NK-92 (cell line): ENCODE data around the gene DSCAML1.

ENCODE experiments used
- DNase-seq: peaks from one replicate; lab custom pipeline; 2025; ENCODE audit not compliant: unreplicated experiment; lab: John Stamatoyannopoulos, UW

DSCAML1 gene

DNA sequence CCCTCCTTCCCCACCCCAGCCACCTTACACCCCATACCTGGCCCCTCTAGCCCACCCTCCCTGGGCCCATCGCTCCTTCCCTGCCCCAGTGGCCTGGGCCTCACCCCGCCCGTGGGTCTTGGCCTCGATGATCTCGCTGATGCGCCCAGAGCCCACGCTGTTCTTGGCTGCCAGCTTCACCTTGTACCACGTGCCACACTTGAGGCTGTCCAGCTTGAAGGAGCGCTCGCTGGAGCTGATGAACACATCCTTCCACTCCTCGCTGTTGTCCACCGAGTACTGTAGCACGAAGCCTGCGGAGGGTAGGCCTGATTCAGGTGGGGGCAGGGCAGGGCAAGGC lies 359.3 kb downstream of the DSCAML1 start:
- DNase-seq = no peak

DNA sequence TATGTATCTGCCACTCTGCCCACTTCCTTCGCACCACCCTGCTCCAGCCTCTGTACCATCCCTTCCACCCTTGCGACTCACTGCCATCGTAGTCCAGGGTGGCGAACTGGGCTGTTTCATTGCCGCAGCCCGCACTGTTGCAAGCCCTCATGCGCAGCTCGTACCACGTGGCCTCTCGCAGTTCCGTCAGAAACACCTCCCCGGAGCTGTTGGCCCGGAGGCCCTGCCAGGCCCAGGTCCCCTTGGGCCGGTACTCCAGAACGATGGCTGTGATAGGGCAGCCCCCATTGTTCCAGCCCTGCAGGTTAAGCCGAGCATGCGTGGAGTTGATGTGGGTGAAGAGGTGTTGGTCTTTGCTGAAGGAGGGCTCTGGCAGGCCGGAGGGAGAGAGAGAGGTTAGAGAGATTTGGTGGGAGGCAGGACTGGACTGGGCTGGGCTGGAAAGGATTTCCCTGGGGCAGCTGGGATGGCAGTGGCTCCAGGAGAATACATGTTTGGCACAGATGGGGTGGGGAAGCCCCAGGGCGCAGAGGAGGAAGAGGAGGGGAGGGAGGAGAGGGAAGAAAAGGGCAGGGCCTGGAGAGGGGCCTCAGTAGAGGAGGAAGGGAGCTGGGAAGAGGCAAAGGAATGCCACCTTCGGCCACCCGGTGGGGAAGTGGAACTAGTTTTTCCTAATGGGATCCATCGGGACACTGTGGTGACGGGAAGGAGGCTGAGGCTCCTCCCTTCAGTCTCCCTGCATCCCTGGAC lies 359.8 kb downstream of the DSCAML1 start:
- no peak for DNase-seq

DNA sequence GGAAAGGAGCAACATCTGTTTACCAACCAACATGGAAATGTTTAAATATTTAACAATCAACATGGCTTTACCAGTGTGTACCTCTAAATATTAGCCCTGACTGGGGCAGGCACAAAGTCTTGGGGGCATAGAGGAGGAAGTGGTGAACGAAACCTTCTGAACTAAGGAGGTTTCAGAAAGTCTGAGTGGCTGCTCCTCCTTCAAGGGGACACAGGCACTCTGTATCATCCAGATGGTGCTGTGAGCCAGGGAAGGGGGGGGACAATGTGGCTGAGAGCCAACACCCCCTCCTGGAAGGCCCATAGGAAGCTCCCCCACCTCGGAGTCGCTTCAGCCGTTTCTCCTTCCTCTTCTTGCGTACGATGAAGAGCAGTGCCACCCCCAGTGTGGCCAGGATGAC lies 361.7 kb downstream of the DSCAML1 start:
- no peak for DNase-seq

DNA sequence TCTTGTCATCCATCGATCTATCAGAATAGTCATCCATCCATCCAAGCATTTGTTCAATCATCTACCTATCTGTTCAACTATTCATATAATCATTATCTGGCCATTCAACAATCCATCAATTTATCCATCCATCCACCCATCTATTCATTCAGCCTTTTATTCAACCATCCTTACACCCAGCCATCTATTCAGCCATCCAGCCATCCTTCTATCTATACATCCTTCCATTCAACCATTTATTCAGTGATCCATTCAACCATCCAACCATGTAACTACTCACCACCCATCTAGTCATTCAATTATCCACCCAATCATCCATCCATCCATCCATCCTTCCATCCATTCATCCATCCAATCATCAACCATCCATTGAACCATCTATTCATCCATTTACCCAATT lies 362.5 kb downstream of the DSCAML1 start:
- no peak for DNase-seq

DNA sequence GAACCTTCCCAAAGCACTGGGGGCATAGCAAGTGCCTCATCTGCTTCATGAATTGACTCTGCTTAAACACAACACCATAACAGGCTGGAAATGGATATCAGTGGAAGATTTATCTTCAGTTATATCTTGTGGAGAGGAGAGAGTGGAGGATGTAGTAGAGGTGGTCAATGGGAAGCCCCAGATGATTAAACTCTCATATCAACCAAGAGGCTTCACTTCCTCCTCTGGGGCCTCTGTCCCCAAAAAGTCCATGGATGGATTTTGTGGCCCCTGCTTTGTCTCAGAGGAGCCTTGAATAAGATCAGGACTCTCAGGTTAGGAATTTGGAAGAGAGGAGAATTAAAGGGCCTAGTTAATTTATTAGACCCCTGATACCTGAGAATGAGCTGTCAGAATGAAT lies 363.3 kb downstream of the DSCAML1 start:
- no peak for DNase-seq

DNA sequence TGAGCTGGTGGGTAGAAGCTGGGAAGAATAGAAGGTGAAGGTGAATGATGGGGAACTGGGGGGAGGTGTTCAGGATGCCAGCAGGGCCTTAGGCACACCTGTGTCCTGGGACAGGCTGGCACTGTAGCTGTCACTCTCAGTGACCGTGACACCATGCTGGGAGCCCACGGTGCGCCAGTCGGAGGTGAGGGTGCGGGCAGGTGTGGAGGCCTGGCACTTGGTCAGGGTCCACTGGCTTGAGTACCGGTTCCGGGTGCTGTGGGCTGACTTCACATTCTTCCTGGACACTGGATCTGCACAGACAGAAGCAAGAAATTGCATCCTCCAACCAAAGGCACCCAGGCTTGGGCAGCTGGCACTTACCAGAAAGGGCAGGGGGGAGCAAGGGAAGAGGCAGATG lies 365.6 kb downstream of the DSCAML1 start:
- DNase-seq = no peak

DNA sequence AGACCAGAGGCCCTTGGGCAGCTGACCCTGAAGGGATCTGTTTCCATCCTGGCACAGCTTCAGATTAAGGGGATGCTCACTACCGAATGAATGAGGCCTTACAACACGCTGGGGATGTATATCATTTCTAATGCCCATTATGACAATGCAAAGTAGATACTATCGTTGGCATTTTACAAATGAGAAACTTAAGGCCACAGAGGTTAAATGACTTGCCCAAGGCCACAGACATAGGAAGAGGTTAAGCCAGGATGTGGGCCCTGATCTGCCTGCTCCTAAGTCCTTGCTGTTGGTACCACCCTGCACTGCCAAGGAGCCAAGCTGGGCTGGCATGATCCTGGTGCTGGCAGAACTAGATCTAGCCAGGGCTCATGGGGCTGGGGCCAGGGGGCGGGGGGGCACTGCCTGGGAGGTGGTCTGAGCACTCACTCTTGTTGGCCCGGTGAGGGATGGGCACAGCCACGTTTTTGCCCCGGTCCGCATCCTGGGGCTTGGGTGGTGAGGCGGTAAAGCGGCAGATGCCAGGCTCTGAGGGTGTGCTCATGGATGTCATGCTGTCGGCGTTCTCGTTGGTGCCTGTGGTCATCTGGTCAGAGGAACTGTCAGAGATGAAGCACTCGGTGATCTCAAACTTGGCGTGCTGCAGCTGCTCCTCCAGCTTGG lies 366.6 kb downstream of the DSCAML1 start:
- no peak for DNase-seq

DNA sequence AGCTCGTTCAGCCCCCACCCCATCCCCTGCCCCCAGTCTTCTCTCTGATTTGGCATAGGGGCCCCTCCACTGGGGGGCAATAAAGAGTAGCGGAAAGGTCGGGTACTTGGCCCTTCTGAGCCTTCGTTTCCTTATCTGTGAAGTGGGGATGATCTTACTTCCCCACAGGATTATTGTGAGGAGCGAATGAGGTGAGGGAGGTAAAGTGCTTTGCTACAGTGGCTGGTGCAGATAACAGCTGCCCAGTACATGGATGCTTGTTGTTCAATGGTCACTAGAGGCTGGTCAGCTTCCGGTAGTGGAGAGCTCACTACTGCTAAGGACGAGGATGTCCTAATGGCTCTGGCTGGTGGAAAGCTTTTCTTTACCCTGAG lies 368.2 kb downstream of the DSCAML1 start:
- no peak for DNase-seq

DNA sequence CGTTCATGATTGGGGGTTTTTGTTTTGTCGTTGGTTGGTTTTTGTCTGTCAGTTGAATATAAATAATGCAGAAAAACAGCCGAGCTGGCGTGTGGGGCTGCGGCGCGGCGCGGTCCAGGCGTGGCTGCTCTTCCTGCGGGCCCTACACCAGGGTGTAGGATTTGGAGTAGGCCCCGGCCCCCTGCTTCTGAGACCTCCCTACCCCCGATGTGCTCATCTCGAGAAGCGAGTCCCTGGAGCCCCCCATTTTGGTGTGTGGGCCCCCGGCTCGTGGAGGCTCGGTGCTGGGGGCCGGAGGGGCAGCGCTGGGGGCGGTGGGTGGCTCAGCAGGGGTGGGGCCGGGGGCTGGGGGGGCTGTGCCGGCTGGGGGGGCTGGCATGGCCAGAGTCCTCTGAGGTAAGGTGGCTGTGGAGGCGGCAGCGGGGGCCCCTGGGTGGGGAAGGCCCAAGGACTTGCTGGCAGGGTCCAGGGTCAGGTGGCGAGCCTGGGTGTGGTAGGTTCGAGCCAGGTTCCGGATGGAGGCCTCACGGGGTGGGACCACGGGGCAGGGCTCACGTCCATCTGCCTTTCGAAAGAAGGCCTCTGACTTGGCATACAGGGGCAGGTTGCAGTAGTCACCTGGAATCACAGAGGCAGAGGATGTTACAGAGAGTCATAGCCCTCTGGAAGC lies 368.7 kb downstream of the DSCAML1 start:
- no peak for DNase-seq

DNA sequence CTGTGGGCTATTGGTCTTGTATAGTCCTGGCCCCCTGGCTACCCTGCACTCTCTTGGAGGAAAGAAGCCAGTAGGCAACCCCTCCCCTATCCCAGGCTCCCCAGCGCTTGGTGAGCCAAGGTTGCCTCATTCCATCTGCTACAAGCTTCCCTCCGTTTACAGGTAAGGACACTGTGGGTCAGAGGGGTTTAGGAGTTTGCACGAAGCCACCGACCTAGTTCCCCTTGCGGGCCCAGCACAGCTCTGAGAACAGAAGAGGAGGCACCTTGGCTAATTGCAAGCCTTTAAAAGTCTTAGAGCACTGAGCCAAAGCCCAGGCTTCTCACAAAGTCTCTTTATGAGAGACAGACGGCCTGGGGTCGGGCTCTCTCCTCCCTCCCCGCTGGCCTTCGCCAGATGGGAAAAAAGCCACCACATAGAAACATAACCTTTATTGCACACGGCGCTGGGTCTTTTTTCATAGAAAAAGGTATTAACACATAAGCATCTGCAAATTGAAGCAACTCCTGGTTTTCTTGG lies 369.6 kb downstream of the DSCAML1 start:
- DNase-seq = no peak

DNA sequence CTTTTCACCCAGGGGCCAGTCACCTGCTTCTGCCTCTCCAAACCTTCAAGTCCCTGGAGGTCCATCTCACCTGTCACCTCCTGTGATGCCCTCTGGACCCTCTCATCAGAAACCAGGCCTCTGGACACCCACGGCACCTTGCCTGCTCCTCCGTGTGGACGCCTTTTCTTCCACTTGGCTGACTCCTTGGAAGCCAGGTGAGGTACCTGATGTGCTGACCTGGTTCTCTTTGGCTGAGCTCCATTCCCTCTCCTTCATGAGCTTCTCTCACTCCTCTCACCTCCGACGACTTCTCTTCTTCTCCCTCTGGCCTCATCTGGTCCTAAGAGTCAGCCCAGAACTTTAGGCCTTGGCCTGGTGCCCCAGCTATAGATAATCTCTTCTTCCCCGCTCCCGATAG lies 370.1 kb downstream of the DSCAML1 start:
- no peak for DNase-seq

DNA sequence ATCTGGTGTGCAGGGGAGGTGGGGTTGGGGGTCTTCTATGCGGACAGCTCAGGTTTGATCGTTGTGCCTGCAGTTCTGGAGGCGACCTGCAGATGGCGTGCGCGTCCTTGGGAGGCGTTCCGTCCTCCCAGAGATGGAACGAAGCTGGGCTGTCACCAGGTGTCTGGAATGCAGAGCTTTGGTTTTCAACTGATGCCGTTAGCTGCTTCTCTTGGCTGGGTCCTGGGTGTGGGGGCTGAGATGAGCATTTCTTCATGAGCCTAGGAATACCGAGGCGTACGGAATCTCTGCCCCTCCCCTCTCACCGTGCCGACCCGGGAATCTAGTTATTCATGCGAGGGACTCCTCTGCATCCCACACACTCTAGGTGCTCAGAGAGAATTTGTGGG lies 370.7 kb downstream of the DSCAML1 start:
- DNase-seq = no peak

DNA sequence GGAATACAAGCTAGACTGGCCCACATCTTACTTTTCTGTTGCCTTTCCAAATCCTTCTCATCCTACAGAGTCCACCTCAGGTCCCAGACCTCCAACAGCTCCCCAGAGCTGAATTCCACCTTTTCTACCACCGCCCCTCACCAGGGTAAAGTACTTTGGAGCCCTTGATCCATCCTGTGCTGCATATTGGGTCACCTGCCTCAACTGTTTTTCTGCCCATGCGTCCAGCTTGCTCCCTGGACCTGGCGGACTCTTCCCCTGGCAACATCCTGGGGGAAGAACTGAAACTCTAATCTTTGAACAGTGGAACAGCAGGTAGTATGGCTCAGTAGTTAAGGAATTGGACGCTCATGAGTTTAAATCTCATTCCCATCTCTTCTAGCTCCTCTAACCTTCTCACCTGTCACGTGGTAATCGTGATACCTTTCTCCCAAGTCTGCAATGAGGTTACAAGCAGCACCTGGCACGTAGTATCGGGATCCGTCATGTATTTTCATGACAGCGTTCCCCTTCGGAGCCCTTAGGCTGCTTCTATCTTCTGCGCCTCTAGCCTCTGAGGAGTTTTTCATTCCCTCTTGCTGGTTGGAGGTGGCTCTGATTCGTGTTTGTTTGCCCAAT lies 371.2 kb downstream of the DSCAML1 start:
- no peak for DNase-seq

DNA sequence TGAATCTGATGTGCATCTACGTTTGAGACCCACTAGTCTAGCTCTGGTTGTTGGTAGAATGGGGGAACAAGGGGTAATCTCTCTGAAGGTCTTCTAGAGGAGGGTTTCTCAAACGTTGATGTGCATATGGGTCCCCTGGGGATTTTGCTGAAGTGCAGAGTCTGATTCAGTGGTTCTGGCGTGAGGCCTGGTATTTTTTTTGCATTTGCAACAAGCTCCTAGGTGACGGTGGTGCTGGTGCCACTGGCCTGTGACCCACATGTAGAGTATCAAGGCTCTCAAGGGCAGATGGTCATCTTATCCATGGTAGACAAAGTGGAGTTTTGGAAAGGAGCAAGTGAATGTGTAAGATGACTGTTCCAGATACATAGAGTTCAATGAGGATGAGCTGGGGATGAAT lies 372.2 kb downstream of the DSCAML1 start:
- no peak for DNase-seq

DNA sequence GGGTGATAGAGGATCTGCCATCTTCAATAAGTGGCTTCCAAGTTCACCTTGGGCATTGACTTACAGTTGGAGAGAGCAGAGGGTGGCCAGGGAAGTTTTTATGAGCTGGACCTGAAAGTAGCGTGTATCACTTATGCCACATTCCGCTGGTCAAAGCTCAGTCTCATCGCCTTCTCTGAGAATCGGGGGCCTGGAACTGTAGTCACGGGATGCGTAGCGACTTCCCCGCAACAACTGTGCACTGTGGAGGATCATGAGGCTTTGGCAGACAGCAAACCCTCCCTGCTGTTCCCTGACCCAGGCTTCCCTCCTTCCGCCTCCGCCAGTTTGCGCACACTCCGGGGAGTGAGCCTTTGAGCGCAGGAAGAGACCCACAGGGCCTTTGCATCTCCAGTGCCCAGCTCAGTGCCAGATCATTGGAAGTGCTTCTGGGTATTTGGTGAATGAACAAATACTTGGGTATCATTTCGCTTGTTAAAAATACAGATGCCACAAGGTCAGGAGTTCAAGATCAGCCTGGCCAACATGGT lies 373.9 kb downstream of the DSCAML1 start:
- no peak for DNase-seq

DNA sequence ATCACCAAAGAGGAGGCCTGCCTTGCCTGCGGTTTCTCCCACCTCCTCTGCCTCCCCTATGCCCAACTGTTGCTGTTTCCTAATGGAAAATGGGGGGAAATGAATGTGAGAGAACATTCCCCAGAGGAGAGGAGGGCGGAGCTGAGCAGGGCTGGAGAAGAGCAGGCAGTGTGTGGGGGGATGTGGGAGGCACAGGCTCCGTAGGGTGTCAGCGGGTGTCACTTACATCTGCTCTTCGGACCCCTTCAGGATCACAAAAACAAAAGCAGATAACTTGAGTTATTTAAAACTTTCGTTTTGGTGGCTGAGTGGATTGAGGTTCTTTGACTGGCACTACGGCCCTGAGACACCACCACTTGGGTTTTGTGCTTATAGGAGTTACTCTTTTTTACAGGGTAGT lies 375.5 kb downstream of the DSCAML1 start:
- DNase-seq = no peak

DNA sequence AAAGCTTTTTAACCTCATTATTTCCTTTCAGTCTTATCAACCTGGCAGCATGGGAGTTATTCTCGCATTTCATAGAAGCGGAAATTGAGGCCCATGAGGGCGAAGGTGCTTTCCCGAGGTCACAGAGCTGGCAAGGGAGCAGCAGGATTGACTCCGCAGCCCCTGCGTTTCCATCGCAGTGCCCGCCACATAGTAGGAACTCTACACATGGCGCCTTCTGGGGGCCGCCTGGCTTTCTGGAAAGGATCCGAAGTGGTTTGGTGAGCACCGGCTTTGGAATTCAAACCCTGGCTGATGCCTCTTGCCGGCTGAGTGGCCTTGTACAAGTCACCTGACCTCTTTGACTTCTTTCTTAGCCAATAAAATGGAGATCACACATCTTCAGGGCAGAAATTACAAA lies 376.0 kb downstream of the DSCAML1 start:
- DNase-seq = no peak

DNA sequence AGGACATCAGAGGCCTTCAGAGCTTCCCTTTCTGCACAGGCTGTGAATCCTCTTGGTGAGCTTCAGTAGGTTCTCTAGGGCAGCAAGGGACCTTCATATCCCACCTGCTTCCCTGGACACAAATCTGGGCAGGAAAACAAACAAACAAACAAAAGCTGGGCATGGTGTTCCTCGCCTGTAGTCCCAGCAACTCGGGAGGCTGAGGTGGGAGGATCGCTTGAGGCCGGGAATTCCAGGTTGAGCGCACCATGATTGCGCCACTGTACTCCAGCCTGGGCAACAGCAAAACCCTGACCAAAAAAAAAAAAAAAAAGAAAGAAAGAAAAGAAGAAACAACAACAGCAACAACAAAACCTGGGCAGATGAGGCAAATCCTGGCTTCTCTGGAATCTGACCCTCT lies 376.4 kb downstream of the DSCAML1 start:
- DNase-seq = no peak

DNA sequence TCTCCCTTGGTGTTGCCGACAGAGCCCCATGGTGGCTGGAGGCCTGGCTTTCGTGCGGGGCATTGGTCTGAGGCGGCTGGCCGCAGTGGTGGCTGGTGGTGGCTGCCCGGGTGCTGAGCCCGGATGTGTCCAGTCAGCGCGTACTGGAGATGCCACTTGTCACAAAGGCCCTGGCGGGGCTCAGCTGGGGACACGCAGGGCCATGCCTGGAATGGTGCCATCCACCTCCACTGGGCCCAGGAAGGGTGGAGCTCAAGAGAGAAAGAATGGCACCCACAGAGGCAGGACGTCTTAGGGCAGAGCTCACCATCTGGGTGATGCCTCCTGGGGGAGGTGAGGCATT lies 376.9 kb downstream of the DSCAML1 start:
- DNase-seq = no peak

DNA sequence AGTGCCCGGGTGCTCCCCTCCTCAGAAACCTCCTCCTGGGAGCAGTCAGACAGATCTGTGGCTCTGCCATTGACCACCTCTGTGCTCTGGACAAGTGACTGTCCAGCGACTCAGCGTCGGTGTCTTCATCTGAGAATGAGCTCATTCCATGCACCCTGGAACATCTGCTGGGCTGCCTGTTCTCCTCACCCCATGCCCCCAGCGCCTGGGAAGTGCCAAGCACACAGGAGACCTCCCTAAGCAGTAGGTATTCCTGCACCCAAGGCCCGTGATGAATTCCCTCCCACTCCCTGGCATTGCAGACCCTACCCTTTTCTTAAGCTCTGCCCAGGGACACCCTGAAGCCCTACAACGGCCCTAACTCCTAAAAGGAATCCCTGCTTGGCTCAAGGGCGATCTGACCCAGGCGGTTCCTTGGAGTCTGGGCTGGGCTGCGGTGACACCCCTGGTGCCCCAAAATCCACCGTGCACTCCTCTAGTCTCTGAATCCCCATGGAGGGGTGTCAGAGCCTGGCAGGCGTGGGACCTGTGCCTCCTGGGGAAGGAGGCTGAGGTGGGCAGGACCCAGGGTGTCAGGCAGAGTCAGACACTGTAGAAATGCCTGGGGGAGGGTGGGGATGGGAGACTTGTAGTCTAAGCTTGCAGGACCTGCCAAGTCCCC lies 377.4 kb downstream of the DSCAML1 start:
- no peak for DNase-seq
